GM13977 (cell line): ENCODE results near the gene ATXN1.

Experiments used
- DNase-seq: peaks from one replicate; pipeline ENCODE4 v3.0.0; 2012; ENCODE audit warnings: low spot score
- CTCF ChIP-seq: IDR thresholded peaks from 2 replicates; pipeline ENCODE4 v1.5.1; 2012; ENCODE audit warnings: mild to moderate bottlenecking, control low read depth; ENCODE audit not compliant: insufficient read depth; ENCODE audit errors: extremely low read depth, missing control alignments
- in situ Hi-C: fragments of 300-500 bp; cut with MboI; formaldehyde crosslinking; loops from one replicate; pipeline ENCODE4 v1.12.0; 2022; ENCODE audit warnings: low sequenced_read_pairs, low pct_unique_long_range_greater_than_20kb, mixed read lengths, inconsistent platforms; ENCODE audit not compliant: unreplicated experiment

The ATXN1 gene

GRCh38 chr6:16399695-16400094, 361.6 kb downstream of the ATXN1 start:
- DNase-seq = no peak
- in situ Hi-C loops = no loop called here
- no peak for TF ChIP-seq CTCF

GRCh38 chr6:16399158-16399557, 362.1 kb downstream of the ATXN1 start:
- in situ Hi-C loops = no loop called here
- no peak for TF ChIP-seq CTCF
- DNase-seq = no peak

GRCh38 chr6:16398587-16398986, 362.7 kb downstream of the ATXN1 start:
- in situ Hi-C loops = no loop called here
- TF ChIP-seq CTCF = no peak
- DNase-seq = no peak

GRCh38 chr6:16397623-16398022, 363.6 kb downstream of the ATXN1 start:
- no peak for TF ChIP-seq CTCF
- in situ Hi-C loops = no loop called here
- DNase-seq = no peak

- no peak for DNase-seq
- no peak for TF ChIP-seq CTCF
- in situ Hi-C loops = no loop called here
These were observed 364.6 kb downstream of the ATXN1 start for GRCh38 chr6:16396497-16397319.

DNA sequence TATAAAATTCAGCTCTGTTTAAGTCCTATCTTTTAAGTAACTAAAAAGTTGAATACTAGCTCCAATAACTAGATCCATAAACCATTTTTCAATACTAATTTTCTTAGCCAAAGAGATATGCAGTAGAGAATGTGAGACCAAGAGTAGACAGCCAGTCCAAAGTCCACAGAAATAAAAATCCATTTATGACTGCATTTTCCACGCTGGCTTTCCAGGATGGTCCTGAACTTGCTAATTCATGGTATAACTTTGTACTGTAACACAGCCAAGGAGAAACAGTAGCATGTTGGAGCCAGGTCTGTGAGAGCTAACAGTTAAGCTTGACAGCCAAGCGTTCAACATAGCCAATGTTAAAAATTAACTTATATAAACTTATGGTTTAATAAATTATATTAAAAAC, 366.6 kb downstream of the ATXN1 start:
- no peak for TF ChIP-seq CTCF
- no peak for DNase-seq
- in situ Hi-C loops = no loop called here
